HG03565 (cell line): Measurements from ENCODE around the gene NCK1.
"Not testable (repeated sequence)": the region's sequence is repeated elsewhere in the genome, so short reads cannot be mapped to it uniquely, and the experiment has no call there.

Source experiments
- ATAC-seq: cut with Tn5 transposase; IDR thresholded peaks from one replicate; pipeline ENCODE4 v1.9.1; 2021; ENCODE audit warnings: mild to moderate bottlenecking, moderate library complexity; ENCODE audit not compliant: unreplicated experiment

The NCK1 gene

DNA sequence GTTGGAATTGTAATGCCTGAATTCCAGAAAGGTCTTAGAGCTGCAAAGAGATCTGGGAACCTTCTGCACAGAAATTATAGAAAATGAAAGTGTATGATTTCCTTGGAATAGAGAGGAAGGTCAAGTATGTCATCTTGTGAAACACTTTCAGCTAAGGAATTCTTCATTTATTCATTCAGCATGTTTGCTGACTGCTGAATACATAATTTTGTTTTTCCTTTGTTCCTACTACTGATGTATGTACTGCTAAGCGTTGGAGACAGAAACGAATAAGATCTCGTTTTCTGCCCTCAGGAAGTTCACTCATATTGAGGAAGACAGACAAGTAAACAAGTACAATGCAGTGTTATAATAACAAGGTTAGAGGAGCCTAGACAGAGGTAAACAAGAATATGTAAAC, 81.4 kb downstream of the NCK1 start:
- ATAC-seq, result no peak

DNA sequence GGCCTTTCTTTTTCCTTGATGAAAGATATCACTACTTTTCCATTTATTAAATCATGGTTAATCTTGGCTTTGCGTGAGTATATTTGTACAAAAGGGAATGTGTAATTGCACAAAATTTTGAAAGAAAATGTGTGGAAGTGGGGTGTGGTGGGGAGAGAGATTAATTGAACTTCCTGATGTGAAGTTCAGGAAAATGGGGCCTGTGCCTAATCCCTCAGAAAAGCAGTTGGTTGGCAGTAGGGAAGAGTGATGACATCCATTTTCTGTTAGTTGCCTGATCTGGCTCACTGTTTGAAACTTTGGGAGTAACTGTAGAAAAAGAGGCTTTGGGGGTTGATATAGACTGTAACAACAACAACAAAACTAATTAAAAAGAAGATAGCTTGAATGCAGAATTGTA, 85.0 kb downstream of the NCK1 start:
- no peak for ATAC-seq

DNA sequence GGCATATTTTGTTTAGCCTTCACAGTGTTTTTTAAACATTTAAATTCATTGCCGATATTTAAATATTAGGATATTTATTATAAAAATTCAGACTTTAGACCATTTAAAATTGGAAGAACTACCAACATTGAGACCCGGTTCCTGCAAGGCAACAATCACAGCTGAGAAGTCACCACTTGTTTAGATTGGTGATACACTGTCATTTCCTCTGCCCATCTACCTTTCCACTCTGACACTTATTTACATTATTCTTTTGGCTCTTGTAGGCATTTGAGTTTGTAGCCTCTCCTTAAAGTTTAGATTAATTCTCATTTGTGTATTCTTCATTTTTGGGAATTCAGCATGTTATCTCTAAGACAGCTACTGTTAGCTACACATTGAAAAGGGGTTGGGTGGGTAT, 85.5 kb downstream of the NCK1 start:
- no peak for ATAC-seq

DNA sequence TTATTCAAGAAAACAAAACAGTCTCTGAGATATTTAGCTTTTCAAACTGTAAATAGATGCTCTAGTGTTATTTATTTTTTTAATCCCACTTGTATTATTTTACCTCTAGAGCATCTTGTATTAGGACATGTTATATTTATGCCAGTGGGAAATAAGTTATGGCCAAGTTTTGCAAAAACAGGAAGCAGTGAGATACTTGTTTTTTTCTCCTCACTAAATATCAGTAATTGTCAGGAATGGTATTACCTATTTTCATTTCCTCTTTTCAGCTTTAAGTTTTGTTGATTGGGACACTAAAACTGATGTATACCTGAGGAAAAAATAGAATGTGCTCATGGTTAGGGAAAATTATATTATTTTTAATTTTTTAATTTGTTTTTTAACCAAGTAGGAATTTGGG, 87.1 kb downstream of the NCK1 start:
- no peak for ATAC-seq

GRCh38 chr3:136949708-136950107, 87.7 kb downstream of the NCK1 start:
- ATAC-seq, result no peak

DNA sequence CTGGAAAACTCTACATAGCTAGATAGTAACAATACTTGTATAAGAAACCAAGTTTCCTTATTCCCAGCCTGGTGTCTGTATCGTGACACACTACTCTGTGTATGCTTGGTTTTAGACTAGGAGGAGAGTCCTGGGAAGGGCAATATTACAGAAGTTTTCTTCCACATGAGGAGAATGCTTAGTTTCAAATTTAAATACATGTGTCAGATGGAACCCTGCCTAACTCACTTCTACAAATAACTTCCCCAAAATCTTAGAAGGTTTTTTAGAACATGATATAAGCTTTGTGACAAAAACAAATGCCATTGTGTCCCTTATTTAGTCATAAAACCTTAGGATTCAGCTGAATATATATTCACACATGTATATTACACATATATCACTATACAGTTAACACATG, 88.6 kb downstream of the NCK1 start:
- ATAC-seq, result no peak

DNA sequence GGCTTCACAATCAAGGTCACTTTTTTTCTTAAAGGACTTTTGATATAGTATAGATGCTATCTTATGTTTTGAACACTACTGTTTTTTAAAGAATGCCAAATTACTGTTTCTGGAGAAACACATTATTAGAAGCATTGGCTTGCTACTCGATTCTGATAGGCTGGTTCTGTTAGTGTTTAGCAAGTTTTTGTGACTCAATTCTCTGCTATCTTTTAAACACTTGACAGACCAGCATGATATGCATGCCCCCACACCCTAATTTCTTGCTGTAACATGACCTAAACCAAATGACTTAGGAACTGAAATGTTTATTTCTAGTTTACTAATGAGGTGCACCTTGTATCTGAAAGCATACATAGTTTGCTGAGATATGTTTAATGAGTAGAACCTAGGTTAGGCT, 90.3 kb downstream of the NCK1 start:
- no peak for ATAC-seq

GRCh38 chr3:136954251-136954650, 92.2 kb downstream of the NCK1 start:
- ATAC-seq, result no peak

DNA sequence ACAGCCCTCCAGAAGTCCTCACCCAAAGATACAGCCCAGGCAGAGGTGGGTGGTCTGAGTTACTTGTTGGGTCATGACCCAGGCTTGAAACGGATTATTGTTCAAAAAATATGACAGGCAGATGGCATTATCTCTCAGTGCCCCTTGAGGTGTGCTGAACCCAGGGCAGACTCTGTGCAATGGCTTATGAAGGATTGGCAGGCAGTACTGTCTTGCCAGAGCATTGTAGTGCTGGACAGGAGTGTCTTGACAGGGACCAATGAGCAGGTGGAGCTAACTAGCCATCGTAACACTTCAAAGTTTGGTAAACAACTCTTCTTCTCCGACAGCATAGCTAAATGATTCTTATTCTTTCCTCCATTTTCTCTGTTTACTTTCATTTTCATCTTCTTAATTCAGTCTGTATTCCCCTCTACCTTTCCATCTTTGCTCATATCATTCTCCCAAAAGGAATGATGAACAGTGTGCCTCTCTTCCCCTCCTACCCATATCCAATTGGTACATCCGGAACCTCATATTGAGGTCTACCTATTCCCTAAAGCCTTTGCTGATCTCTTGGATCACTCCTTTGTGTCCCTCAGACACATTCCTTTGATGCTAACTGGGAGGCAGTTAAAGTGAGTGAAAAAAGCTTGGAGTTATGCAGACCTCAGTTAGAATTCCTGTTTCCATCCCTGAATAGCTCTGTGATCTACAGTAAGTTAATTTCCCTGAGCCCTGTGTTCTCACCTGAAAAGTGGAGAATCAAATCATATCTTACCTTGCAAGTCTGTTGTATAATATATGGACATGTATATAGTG, 93.2 kb downstream of the NCK1 start:
- ATAC-seq, result no peak

DNA sequence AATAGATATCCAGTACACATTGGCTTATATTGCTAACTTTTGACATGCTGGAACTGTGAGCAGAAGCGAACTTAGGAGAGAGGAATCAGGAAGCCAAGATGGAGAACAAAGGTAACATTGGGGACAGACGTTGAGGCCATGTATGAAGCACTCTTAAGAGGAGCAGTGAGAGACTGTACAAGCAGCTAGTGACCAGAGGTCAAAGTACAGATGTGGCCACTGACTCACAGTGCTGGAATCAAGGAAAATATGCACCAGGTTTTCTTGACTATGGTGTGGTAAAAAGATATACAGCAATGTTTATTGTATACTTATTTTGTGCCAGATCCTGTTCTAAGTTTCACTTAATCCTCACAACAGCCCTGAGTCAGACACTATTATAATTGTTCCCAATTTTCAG, 93.8 kb downstream of the NCK1 start:
- ATAC-seq, result no peak

GRCh38 chr3:136956971-136957370, 95.0 kb downstream of the NCK1 start:
- ATAC-seq, result no peak

GRCh38 chr3:136957751-136958288, 95.8 kb downstream of the NCK1 start, which contains the start of gene IL20RB:
IL20RB (plus strand) TSS chr3:136957983; CDS start chr3:136958114, 131 bp downstream.
- no peak for ATAC-seq

GRCh38 chr3:136958939-136959338, 96.9 kb downstream of the NCK1 start:
- ATAC-seq, result no peak

DNA sequence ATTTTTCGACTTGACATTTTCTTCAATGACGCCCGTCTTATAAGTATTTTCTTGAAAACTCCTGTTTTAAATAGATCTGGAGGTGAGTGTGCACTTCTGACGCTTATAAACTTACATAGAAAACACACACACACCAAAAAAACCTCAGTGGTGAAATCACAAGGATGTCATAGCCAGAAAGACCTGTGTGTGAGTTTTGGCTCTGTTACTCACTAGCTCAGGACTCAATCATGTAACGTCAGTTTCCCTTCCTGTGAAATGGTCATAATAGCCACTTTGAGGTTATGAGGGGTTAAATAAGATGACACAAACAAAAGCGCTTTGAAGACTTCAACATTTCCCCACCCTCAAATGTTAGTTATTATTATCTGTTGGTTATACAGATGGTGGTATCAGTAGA, 97.6 kb downstream of the NCK1 start:
- no peak for ATAC-seq

DNA sequence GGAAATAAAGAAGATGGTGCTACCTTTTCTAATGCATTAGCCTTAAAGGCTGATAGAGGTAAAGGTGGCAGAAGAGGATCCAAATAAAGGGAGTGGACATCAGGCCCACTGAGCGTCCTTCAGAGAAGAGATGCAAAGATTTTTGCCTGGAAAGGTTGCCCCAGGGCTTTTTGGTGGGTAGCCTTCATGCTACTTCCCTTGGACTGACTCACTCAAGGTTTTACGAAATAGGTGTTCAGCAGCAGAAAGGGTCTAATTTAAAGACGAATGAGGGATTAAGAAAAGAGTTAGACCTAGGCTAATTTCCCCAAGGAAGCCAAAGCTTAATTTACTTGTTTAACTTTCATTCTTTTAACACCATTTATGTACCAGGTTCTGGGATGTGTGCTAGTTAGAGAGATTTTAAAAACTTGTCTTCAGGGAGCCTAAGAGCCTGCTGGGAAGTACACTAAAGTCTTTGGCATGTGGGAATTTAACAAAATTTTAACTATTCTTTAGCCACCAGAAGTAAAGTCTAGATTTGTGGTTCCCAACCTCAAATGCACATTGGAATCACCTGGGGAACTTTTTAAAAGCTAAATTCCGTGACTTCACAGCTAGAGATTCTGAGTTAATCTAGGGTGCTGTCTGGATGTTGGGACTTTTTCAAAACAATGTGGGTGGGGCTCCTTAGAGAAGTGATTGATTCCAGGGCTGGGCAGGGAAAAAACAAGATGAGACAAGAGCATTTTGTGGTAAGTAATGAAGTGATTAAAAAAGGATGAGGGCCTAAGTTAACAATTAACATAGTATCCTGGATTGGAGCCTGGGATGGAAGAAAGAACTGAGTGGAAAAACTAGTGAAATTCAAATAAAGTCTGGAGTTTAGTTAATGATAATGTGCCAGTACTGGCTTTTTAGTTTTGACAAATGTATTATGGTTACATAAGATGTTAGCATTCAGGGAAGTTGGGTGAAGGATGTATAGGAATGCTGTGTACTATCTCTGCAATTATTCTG, 99.1 kb downstream of the NCK1 start:
- ATAC-seq, result no peak

DNA sequence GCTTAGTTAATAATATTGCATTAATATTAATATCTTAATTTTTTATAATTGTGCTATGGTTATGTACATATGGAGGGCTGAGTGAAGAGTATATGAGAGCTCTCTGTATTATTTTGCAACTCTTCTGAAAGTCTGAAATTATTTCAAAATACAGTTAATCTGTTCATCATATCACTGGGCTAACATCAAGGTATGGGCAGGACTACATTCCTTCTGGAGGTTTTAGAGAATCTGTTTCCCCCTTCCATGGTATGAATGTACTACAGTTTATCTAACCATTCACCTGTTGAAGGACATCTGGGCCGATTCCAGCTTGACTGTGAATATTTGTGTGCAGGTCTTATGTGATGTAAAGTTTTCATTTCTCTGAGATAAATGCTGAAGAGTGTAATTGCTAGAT, 100.9 kb downstream of the NCK1 start:
- no peak for ATAC-seq

DNA sequence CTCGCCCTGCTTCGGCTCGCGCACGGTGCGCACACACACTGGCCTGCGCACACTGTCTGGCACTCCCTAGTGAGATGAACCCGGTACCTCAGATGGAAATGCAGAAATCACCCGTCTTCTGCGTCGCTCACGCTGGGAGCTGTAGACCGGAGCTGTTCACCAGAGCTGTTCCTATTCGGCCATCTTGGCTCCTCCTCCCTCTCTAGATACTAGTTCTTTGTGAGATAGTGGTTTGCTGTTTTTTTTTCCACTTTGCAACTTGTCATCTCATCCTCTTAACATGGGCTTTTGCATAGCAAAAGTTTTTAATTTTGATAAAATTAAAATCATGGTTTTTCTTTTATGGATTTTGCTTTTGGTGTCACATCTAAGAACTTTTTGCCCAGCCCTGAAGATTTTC, 107.5 kb downstream of the NCK1 start:
- not testable (repeated sequence) for ATAC-seq

DNA sequence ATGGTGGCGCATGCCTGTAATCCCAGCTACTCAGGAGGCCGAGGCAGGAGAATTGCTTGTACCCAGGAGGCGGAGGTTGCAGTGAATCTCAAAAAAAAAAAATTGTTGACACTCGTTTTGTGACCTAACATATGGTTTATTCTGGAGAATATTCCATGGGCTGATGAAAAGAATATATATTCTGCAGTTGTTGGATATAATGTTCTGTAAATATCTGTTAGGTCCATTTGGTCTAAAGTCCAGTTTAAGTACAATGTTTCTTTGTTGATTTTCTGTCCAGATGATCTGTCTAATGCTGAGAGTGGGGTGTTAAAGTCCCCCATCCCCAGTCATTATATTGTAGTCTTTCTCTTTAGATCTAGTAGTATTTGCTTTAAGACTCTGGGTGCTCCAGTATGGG, 111.3 kb downstream of the NCK1 start:
- no peak for ATAC-seq

- no peak for ATAC-seq
Measured at GRCh38 chr3:136974670-136975069, 112.7 kb downstream of the NCK1 start.

- ATAC-seq, result no peak
Measured at GRCh38 chr3:136979204-136979603, 117.2 kb downstream of the NCK1 start.

DNA sequence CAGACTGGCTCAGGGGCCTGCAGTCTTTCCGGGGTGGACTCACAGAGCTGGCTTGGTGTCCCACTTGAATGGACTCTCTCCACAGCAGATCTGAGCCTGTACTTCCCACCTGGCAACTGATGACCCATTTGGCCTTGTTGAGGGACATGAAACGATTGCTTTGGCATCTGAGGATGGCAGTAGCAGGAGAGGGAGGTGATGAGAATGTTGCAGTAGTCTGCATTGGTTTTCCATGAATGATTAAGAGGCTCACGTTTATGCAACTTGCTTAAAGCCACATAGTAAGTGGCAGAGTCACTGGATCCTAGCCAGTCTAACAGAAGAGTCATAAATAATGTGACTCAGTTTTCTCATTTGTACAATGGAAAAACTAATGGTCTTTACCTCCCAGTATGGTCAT, 117.7 kb downstream of the NCK1 start:
- no peak for ATAC-seq

DNA sequence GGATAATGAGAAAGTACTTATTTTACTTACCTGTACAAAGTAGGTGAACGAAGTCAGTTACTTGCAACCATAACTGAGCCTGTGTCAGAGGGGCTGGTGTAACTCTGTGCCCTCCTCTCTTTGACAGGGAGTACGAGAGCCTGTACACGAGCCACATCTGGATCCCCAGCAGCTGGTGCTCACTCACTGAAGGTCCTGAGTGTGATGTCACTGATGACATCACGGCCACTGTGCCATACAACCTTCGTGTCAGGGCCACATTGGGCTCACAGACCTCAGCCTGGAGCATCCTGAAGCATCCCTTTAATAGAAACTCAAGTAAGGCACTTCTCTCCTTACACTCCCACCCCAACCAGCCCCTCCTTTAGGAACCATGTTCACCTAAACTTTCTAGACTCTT, 120.0 kb downstream of the NCK1 start:
- ATAC-seq, result no peak
